ES-I3 (cell line): ENCODE measurements around the gene JAG2.

Source experiments
- H3K36me3 ChIP-seq: 2 replicates; pipeline ENCODE4 v1.6.1; 2013; ENCODE audit warnings: mild to moderate bottlenecking, low read length, control low read depth, moderate library complexity; ENCODE audit not compliant: insufficient read depth
- H3K4me1 ChIP-seq: 2 replicates; pipeline ENCODE4 v1.6.1; 2013; ENCODE audit warnings: mild to moderate bottlenecking, control low read depth, low read length; ENCODE audit not compliant: insufficient read depth
- H3K9ac ChIP-seq: 2 replicates; pipeline ENCODE4 v1.6.1; 2013; ENCODE audit warnings: low read depth, mild to moderate bottlenecking, low read length, moderate library complexity
- H3K9me3 ChIP-seq: 2 replicates; pipeline ENCODE4 v1.6.1; 2013; ENCODE audit warnings: mild to moderate bottlenecking, low read length, moderate library complexity; ENCODE audit not compliant: control insufficient read depth, insufficient read depth

JAG2 gene

GRCh38 chr14:105182296-105183020, 13.9 kb upstream of the JAG2 start:
- Histone ChIP-seq H3K9me3 (no peaks in the 10 kb centered on the region), H3K4me1 (0 out of 2 replicates have a peak, but pooled peaks cover 2% of the 10 kb centered on the region), H3K36me3 (no peaks in the 10 kb centered on the region), H3K9ac (no peak overlapping the region)

GRCh38 chr14:105181549-105182295, 13.1 kb upstream of the JAG2 start:
- H3K36me3 ChIP-seq: no peaks in the 10 kb centered on the region
- no peaks in the 10 kb centered on the region for H3K9me3 ChIP-seq
- peak overlapping the region; percentile 50; the same call in 1 of the 2 replicates for H3K9ac ChIP-seq
- H3K4me1 ChIP-seq: 0 out of 2 replicates have a peak, but pooled peaks cover 2% of the 10 kb centered on the region

- Histone ChIP-seq H3K36me3 (no peaks in the 10 kb centered on the region), H3K9ac (peak within 1 kb of the TSS; percentile 51), H3K4me1 (0 out of 2 replicates have a peak, but pooled peaks cover 2% of the 10 kb centered on the region), H3K9me3 (no peaks in the 10 kb centered on the region)
These were observed 12.3 kb upstream of the JAG2 start, which contains the start of gene NUDT14 for GRCh38 chr14:105180592-105181548. Gene NUDT14 (minus strand): TSS chr14:105181312. CDS start chr14:105181209, 103 bp downstream.

- Histone ChIP-seq H3K9ac (no peak overlapping the region), H3K4me1 (0 out of 2 replicates have a peak, but pooled peaks cover 2% of the 10 kb centered on the region), H3K36me3 (no peaks in the 10 kb centered on the region), H3K9me3 (no peaks in the 10 kb centered on the region)
These were observed 10.6 kb upstream of the JAG2 start for GRCh38 chr14:105179191-105179590.

GRCh38 chr14:105178868-105179140, 10.2 kb upstream of the JAG2 start:
- Histone ChIP-seq H3K9me3 (no peaks in the 10 kb centered on the region), H3K9ac (no peak overlapping the region), H3K4me1 (0 out of 2 replicates have a peak, but pooled peaks cover 2% of the 10 kb centered on the region), H3K36me3 (no peaks in the 10 kb centered on the region)

- Histone ChIP-seq H3K4me1 (0 out of 2 replicates have a peak, but pooled peaks cover 2% of the 10 kb centered on the region), H3K9ac (no peak overlapping the region), H3K36me3 (no peaks in the 10 kb centered on the region), H3K9me3 (no peaks in the 10 kb centered on the region)
These were observed 9.7 kb upstream of the JAG2 start for GRCh38 chr14:105178069-105178867.

- Histone ChIP-seq H3K4me1 (0 out of 2 replicates have a peak, but pooled peaks cover 2% of the 10 kb centered on the region), H3K36me3 (no peaks in the 10 kb centered on the region), H3K9ac (no peak overlapping the region), H3K9me3 (no peaks in the 10 kb centered on the region)
These were observed 8.5 kb upstream of the JAG2 start for GRCh38 chr14:105177082-105177481.

- Histone ChIP-seq H3K9me3 (no peaks in the 10 kb centered on the region), H3K4me1 (no peaks in the 10 kb centered on the region), H3K9ac (no peak overlapping the region), H3K36me3 (no peaks in the 10 kb centered on the region)
These were observed 7.9 kb upstream of the JAG2 start for GRCh38 chr14:105176513-105176912.

- peaks cover 7% of the 10 kb centered on the region; the same call in 1 of the 2 replicates for H3K4me1 ChIP-seq
- no peaks in the 10 kb centered on the region for H3K36me3 ChIP-seq
- no peaks in the 10 kb centered on the region for H3K9me3 ChIP-seq
- H3K9ac ChIP-seq: no peak overlapping the region
These were observed 5.6 kb upstream of the JAG2 start for GRCh38 chr14:105173901-105174894.

- H3K9ac ChIP-seq: no peak overlapping the region
- peaks cover 7% of the 10 kb centered on the region; the same call in 1 of the 2 replicates for H3K4me1 ChIP-seq
- no peaks in the 10 kb centered on the region for H3K36me3 ChIP-seq
- no peaks in the 10 kb centered on the region for H3K9me3 ChIP-seq
These were observed 4.6 kb upstream of the JAG2 start for GRCh38 chr14:105173145-105173544.

- H3K9ac ChIP-seq: no peak overlapping the region
- peaks cover 7% of the 10 kb centered on the region; the same call in 1 of the 2 replicates for H3K4me1 ChIP-seq
- H3K36me3 ChIP-seq: no peaks in the 10 kb centered on the region
- H3K9me3 ChIP-seq: no peaks in the 10 kb centered on the region
These were observed 3.9 kb upstream of the JAG2 start for GRCh38 chr14:105172476-105172875.

GRCh38 chr14:105171004-105171673, 2.6 kb upstream of the JAG2 start:
- Histone ChIP-seq H3K9me3 (no peaks in the 10 kb centered on the region), H3K36me3 (no peaks in the 10 kb centered on the region), H3K9ac (no peak overlapping the region), H3K4me1 (peaks cover 7% of the 10 kb centered on the region; the same call in 1 of the 2 replicates)
